Putamen (tissue), 1 donor: ENCODE results near the gene CCDC120.

Experiments used
- DNase-seq: peaks from one replicate; pipeline ENCODE4 v3.0.0-alpha.2; 2016; ENCODE audit warnings: low spot score

CCDC120 gene

DNA sequence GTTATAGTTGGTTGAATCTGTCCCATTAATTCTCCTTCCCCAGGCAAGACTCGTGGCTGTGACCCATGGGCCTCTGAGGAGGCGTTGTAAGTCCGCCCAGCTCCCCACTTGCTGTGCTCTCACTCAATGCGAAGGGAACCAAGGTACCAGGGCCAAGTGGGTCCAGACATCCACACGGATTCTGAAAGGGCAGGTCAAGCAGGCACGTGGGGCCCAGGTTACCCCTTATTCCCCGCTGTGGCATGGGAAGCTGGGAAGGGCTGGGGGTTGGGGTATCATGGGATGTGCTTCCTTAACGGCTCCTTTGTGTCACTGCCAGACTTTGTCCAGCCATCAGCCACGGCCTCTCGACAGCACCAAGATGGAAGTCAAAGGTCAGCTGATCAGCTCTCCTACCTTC, 3.1 kb downstream of the CCDC120 start:
- no peak for DNase-seq

DNA sequence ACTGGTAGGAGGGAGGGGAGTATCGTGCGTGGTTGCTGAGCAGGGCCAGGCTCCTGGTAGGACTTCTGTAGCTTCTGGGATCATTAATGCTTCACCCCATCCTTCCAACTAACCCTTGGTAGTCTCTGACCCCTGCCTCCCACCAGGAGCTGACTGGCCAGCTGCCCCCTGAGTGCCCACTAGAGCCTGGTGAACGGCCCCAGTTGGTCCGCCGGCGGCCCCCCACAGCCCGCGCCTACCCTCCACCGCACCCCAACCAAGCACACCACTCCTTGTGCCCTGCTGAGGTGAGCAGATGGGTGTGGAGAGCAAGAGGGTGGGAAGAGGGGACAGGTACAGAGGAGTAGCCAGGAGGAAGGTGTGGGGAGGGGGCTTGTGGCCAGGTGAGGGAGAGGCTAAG, 4.9 kb downstream of the CCDC120 start:
- DNase-seq: no peak

DNA sequence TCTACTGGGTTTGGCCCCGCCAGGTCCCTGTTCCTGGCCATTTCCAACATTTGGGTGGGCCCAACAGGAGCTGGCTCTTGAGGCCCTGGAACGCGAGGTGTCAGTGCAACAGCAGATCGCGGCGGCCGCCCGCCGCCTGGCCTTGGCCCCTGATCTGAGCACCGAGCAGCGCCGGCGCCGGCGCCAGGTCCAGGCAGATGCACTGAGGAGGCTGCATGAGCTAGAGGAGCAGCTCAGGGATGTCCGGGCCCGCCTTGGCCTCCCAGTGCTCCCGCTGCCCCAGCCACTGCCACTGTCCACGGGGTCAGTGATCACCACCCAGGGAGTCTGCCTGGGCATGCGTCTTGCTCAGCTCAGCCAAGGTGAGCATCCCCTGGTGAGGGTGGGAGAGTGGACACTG, 5.5 kb downstream of the CCDC120 start:
- DNase-seq: no peak

DNA sequence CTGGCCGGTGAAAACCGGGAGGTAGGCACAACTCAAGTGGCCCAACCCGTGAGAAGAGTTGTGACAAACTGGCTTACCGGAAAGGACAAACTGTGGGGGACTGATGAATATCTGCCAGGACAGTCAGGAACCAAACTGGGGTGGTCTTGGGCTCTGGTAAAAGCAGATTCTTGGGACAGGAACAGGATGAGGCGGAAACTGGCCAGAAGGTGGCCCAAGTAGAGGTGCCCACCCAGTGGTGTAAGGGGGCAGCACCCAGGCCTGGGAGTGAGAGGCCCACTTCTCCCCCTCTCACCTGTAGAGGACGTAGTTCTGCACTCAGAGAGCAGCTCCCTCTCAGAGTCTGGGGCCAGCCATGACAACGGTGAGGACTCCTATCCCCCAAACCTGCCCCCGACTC, 5.9 kb downstream of the CCDC120 start:
- DNase-seq: no peak

DNA sequence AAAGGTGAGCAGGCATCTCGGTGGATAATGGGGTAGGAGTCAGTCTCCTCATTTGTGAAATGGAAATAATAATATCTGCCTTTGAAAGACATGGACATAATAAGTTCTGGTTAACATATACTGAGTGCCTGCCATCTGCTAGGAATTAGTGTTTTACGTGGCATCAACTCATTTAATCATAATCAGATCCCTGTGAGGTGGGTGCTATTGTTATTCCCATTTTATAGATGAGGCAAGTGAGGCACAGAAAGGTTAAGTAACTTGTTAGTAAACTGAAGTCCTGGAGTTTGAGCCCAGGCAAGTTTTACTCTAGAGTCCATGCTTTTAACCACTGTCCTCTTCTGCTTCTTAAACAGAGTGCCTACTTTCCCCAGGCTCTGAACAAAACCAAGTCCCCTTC, 7.5 kb downstream of the CCDC120 start:
- DNase-seq: no peak

DNA sequence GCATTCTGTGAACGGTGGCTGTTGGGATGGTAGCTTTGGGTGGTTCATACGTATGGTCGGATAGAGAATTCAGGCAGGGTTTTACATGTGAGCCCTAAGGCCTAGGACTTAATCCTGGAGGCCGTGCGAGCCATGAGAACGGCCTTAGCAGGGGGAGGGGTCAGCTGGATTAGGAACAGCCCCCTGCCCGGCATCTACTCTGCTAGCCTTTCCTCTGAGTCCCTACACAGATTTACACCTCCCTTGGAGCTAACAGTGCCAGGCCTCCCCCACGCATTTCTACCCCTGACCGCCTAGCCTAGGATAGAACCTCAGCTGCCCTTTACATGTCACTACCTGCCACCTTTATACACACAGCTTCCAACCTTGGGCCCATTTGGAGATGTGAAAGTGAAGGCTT, 7.9 kb downstream of the CCDC120 start:
- no peak for DNase-seq

DNA sequence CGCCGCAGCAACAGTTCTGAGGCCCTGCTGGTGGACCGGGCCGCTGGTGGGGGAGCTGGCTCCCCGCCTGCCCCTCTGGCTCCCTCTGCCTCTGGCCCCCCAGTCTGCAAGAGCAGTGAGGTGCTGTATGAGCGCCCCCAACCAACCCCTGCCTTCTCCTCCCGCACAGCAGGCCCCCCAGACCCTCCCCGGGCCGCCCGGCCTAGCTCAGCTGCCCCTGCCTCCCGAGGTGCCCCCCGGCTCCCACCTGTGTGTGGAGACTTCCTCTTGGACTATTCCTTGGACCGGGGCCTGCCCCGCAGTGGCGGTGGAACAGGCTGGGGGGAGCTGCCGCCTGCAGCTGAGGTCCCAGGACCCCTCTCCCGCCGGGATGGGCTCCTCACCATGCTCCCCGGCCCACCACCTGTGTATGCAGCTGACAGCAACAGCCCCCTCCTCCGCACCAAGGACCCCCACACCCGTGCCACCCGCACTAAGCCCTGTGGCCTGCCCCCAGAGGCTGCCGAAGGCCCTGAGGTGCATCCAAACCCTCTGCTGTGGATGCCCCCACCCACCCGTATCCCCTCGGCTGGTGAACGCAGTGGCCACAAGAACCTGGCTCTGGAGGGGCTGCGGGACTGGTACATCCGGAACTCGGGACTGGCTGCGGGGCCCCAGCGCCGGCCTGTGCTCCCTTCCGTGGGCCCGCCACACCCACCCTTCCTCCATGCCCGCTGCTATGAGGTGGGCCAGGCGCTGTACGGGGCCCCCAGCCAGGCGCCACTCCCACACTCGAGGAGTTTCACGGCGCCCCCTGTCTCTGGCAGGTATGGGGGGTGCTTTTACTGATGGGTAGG, 8.7 kb downstream of the CCDC120 start:
- DNase-seq: no peak

DNA sequence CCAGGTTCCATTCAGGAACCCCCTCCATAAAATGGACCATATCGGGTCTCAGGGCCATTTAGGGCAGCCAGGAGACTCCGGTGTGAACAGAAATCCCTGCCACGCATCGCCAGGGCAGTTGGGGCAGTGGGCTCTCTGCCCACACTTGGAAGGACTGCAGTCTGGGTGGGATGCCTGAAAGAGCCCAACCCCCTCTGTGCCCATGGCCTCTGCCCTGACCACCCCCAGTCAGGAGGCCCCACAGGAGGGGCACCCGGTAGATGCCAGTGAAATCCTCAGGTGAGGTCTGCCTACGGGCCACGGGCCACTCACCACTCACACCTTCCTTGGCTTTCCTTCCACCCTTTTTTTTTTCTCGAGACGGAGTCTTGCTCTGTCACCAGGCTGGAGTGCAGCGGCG, 10.2 kb downstream of the CCDC120 start:
- no peak for DNase-seq

DNA sequence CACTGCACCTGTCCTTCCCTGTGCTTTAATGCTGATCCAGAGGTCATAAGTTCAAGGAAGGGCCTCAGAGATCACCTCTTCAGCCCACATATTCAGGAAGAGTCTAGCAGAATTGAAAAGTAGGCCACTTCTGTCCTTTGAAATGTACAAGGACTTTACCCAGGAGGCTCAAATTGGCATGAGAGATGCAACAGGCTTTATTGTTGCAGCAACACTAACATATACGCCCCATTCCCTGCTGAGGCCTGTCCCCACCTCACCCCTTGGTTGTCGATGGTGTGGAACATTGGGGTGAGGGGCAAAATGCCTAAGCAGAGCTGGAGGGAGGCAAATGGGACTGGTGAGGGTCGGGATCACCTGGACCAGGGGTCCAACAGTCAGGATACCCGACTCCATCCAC, 12.2 kb downstream of the CCDC120 start:
- DNase-seq: no peak

DNA sequence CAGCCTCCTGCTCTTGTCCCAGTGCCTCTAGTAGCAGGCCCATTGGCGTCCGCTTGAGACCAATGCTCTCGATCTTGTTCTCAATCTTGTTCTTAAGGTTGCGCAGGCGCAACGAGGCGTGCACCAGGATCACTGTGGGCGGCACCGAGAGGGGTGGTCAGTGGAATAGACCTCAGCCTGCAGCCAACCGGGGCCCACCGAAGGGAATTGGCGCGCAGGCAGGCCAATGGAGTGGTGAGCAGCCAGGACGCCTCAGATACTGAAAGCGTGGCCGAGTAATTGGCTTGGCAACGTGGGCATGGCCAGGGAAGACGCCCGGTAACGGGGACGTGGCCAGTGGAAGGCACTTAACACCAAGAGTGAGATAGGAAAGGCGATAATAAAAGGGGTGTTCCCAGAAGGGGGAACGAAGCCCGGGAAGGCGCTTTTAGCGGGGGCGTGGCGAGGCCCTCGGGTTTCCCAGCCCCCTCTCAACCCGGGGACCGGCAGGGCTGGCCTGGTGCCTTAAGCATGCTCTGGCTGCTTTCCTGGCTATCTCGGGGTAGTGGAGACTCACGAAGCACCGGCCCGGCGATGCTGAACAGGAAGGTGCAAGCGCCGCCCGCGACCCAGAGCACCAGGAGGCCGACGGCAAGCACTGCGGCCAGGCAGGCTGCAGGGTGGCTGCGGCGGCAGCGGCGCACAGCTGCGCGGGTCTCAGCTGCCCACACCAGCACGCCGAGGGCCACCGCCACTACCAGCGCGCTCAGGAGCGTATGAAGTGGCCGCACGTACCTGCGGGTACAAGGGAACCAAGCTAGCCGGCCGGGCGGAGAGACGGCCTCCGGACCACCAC, 13.3 kb downstream of the CCDC120 start:
- DNase-seq: no peak

DNA sequence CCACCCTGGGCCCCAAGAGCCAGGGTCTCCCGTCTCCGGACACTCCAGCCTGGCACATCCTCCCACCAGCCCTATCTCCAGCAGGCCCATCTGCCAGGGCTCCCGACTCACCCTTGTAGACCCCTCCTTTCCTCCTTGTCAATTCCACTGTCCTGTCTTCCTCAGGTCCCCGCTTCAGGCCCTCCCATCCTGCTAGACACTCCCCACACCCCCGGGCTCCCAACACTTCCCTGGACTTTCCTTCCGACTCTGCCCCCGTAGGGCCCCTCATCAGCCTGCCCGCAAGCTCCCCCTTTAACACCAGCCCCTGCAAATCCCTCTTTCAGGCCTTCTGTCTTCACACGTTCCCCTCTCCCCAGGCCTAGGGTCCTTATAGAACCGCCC, 13.9 kb downstream of the CCDC120 start:
- DNase-seq: no peak

DNA sequence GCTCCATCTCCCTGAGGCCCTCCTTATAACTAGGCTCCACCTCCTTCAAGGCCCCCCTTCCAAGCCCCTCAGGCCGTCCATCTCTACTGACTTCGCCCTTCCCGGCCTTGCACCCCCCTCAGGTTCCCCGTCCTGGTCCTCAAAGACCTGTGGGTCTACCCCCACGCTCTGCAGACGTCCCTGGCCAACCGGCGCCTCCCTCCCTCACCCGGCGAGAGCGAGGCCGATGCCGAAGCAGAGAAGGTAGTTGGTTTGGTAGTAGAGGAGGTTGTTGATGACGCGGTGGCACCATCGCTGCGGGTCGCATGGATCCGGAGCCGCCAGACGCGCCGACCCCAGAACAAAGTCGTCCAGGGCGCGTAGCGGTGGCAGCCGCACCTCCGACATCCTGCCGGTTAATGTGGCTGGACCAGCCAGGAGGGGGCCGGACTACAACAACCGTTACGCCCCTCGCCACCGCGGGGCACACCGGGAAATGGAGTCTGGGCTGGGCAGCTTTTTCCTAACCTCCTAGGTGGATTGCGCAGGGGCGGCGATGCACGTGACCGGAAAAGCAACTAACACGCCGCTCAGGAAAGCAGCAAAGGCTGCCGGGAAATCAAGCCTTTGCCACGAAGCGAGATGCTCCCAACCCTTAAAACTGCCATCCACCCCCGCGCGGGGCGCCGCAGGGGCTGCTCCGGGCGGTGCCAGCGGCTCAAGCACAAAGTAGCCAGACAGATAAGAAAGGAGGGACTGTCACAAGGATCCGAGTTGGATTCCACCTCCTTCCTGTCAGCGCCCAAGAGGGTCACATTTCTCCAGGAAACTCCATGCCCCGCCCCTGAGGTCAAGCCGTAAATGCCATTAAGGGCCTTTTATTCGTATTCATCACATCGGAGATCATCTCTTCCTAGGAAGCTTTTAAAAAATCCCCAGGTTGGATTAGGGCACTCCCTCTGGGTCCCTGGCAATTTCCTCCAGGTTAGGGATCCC, 15.1 kb downstream of the CCDC120 start, which contains the start of gene PRAF2:
PRAF2 (minus strand) TSS at position 402 of the 975 bp plus-strand sequence; CDS start at position 387, 15 bp downstream.
- peak; percentile 93 for DNase-seq

DNA sequence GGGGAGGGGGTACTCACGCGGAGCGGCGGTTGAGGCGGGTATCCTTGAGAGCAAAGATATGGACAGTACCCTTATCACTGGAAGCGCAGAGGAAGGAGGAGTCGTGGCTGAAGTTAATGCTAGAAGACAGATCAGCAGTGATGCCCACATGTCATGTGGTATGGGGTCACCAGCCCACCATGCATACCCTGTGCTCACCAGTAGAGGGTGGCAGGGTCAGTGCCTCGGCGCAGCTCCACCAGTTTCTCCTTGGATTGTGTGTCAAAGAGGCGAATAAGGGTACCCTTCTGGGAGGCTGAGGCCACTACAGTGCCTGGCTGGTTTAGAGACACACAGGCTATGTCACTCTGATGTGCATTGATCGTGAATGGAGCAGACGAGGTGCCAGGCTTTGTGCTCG, 16.5 kb downstream of the CCDC120 start:
- no peak for DNase-seq

DNA sequence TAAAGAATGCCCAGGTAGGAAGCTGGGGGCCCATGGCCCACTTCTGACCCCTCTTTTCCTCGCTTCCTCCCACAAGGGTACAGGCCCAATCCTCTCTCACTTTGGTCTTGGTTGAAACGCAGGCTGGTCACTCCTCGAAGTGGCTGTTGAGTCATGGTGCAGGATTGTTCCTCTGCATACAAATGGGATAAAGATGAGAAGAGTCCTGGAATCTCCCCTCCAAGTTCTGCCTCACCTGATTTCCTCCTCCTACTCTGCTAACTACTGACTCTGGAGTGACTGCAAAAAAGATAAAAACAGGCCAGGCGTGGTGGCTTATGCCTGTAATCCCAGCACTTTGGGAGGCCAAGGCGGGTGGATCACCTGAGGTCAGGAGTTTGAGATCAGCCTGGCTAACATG, 19.1 kb downstream of the CCDC120 start:
- DNase-seq: no peak

DNA sequence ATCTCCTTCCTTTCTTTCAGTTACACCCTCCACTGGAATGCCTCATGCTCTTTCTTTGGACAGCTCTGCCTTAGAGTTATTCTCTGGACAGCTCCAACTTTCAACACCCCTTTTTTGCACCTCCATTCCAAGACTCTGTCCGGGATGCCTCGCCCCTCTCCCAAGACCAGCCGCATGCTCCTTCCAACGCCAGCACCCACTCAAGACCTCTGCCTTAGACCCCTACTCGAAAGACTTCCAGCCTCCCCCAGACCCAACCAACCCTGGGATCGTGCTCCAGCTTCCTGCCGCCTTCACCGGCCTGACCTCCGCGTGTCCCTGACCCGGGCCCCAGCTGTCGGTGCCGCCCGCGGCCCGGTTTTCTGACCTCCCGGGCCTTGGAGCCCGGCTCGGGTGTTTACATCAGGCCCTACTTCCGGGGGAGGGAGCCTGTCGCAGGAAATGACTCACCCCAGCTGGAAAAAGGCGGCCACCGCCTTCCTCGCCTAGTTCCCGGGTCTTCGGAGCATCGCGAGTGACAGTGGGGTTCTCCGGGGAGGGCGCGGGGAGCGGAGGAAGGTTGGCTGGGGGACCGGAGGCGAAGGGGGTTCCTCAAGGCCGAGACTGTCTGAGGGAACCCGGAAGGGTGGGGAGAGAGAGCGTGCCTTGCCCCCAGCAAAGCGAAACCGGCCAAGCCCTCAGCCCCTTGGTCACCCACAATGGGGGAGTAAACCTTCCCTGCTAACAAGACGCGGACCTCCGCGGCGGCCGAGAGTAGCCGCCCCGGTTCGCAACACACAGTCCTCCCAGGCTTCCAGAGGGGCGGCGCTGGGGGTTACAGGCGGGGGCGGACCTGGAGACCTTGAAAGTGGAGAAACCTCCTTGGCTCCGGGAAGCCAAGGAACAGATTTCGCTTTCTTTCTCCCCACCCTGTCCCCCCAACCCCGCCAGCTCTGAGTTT, 21.0 kb downstream of the CCDC120 start, which contains the start of gene WDR45:
WDR45 (minus strand) TSS at position 399 of the 940 bp plus-strand sequence. CDS start 1,792 bp downstream, outside the sequence.
- peak; percentile 66 for DNase-seq

DNA sequence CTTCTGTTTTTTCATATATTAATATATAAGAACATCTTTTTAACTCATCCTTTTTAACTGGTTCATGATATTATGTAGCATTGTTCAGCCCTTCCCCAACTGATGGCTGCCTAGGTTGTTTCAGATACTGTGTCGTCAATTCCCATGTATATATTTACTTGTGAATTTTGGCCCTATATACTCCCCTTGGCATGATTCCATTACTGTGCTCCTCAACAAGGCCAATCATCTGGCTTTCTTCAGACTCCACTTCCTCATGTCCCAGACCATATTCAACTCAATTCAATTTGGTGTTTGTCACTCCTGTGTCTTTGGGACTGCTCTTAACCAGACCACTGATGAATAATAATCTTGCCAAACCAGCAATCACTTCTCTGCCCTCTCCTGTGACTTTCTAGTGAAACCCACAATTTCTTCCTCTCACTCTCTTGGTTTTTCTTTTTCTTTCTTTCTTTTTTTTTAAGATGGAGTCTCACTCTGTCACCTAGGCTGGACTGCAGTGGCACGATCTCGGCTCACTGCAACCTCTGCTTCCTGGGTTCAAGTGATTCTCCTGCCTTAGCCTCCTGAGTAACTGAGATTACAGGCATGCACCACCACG, 23.6 kb downstream of the CCDC120 start:
- DNase-seq: no peak

DNA sequence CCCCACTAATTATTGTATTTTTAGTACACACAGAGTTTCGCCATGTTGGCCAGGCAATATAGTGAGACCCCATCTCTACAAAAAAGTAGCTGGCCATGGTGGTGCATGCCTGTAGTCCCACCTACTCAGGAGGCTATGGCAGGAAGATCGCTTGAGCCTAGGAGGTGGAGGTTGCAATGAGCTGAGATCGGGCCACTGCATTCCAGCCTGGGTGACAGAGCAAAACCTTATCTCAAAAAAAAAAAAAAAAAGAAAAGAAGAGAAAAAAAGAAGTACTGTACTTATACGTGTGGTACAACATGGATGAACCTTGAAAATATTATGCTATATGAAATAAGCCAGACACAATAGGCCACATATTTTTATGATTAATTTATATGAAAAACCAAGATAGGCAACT, 30.8 kb downstream of the CCDC120 start:
- no peak for DNase-seq

DNA sequence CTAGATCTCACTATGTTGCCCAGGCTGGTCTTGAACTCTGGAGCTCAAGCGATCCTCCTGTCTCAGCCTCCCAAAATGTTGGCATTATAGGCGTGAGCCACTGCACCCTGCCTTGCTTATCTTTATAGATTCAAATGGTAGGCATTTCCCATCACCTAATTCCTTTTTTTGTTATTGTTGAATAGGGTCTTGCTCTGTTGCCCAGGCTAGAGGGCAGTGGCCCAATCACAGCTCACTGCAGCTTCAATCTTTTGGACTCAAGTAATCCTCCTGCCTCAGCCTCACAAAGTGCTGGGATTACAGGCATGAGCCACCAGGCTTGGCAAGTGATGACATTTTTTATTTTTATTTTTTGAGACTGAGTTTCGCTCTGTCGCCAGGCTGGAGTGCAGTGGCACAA, 37.6 kb downstream of the CCDC120 start:
- DNase-seq: no peak

DNA sequence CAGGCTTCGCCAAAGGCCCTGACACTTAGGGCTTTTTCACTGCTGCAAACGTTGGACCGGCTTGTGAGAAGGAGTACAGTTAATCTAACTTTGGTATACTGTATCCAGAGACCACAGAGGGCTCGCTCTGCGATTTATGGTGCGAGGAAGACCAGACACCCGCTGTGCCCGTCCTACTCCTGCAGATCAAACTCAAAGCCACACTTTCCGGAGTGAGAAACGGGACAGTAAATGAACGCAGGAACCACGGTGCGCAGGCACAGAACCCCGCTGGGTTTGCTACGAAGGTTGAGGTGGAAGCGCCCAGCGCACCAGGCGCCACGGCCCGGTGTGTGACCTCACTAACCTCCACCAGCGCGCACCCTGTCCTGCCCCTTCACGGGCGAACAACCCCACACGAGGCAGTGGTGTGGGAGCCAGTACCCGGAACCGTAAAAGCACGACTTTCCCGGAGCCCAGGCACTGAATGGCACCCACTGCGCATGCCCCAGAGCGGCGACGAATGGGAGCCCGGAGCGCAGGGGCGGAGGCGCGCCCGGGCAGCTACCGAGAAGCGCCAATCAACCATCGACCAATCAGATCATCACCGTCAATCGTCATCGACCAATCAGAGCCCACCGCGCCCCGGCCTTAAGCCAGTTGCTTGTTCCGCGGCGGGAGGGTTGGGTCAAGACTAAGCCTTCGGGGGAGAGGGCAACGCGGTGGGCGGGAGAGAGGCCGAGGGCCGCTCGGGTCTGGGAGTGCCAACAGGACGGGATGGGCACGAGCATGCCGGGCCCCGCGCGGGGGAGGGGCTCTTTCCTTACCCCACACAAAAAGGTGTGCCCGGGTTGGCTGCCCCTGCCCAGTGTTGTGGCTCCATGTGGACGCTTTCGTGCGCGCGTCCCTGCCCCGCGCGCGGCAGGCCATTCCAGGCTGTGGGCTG, 42.2 kb downstream of the CCDC120 start:
- DNase-seq: peak; percentile 91
